ENCODE results near the gene SPRED2.

Gene SPRED2

GRCh38 chr2:65442420-65443020 lies 10.1 kb upstream of the SPRED2 start:
- in situ Hi-C loops (cut with HindIII; ENCODE audit: low sequenced_read_pairs) = no loop called here

- in situ Hi-C loops (cut with HindIII; ENCODE audit: low sequenced_read_pairs) = no loop called here
Observed at GRCh38 chr2:65438137-65438899, 5.9 kb upstream of the SPRED2 start.

DNA sequence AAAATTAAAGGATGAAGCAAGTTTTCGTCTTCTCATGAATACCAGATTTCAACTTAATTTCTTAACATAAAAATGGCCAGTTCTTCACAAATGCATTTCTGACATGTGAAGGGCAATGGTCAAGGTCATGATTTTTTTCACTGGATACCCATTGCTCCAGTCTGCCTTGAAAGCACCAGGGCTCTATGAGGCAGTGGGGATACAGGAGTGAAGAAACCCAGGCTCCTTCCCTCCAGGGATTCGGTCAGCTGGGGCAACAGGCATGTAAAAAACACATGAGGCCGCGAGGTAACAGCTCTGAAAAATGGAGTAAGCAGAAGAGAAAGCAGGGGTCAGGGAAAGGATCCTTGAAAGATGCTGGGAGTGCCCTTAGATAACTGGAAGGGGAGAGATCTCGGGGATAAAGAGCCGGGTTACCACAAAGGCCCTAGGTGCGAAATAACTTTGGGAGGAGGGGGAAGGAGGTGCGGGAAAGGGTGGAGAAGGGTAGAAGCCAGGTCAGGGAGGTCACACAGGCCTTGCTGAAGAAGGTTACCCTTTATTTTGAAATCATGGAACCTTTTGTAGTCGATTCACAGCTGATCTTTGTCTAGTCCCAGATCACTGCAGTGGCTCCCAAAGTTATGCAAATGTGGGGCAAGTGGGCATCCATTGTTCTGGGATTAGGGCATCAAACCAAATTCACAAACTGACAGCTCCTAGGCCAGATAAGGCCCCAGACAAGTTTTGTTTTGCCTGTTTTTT lies 5.2 kb upstream of the SPRED2 start:
- in situ Hi-C loops (cut with HindIII; ENCODE audit: low sequenced_read_pairs) = no loop called here

DNA sequence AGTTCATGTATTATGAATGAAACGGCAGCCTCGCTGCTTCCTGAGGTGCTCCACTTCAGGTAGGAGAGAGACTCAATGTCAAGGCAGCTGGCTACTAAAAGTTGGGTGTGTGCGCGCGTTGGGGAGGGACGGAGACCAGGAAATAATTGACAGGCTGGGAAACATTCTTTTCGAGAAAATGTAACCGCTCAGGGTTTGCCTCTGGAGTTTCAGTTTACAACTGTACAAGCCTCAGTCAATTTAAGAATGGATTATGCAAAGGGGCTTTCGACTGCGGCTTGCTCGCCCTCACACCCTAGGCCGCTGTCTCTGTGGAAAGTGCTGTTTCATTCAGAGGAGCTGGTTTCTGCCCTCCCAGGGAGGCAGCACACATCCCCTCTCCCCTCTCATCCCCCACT lies 4.4 kb upstream of the SPRED2 start:
- in situ Hi-C loops (cut with HindIII; ENCODE audit: low sequenced_read_pairs) = no loop called here

DNA sequence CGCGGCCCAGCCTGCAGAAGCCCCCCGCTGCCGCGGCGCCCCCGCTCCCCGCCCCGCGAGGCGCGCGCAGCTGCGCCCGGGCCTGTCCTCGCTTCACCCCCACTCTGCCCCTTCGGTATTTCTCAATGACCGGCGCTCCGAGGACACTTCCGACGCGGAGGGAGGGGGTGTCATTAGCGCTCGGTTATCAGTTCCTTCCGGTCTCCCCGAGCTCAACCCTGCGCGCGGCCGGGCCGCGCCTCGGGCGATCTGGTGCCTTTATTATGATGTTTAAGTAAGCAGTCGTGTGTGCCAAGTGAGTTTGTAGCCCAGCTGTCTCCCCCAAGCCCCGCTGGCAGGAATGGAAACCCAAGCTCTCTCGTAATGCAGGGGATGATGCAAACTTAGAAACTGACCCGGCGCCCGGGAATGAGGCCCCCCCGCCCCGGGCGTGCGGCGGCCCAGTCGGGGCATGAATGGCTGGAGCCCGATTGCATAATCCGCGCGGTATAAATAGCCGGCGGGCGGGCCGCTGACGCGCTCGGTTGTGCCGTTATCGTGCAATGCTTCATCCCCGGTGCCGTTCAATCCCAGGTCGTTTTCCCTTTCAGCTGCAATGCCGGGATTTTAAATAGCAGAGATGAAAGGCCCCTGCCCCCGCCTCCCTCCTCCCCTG lies 3.9 kb upstream of the SPRED2 start:
- in situ Hi-C loops (cut with HindIII; ENCODE audit: low sequenced_read_pairs) = no loop called here

DNA sequence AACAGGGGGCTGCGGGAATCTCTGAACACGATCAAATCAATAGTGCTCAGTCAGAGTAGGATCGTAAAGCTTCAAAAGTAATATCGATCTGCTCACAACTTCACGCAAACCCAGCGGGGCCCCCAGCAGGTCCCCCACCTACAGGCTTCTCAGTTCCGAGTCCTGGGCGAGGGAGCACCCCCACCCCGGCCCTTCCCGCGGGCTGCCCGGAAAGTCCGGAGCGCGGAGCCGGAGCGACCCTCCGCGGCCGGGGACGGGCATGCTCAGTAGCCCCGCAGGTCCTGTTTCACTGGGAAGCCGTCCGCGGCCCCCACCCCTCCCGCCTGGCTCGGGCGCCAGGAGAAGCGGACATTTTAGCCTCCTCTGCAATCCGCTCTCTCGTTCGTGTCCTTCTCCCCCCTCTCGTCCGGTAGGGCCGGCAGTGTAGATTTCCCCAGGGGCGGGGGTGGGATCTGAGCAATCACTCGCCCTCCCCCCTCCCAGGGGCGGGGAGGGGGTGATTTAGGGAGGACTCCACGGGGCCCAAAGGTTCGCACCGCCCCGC lies 3.3 kb upstream of the SPRED2 start:
- in situ Hi-C loops (cut with HindIII; ENCODE audit: low sequenced_read_pairs) = no loop called here

GRCh38 chr2:65434592-65435241 lies 2.3 kb upstream of the SPRED2 start:
- in situ Hi-C loops (cut with HindIII; ENCODE audit: low sequenced_read_pairs) = no loop called here

DNA sequence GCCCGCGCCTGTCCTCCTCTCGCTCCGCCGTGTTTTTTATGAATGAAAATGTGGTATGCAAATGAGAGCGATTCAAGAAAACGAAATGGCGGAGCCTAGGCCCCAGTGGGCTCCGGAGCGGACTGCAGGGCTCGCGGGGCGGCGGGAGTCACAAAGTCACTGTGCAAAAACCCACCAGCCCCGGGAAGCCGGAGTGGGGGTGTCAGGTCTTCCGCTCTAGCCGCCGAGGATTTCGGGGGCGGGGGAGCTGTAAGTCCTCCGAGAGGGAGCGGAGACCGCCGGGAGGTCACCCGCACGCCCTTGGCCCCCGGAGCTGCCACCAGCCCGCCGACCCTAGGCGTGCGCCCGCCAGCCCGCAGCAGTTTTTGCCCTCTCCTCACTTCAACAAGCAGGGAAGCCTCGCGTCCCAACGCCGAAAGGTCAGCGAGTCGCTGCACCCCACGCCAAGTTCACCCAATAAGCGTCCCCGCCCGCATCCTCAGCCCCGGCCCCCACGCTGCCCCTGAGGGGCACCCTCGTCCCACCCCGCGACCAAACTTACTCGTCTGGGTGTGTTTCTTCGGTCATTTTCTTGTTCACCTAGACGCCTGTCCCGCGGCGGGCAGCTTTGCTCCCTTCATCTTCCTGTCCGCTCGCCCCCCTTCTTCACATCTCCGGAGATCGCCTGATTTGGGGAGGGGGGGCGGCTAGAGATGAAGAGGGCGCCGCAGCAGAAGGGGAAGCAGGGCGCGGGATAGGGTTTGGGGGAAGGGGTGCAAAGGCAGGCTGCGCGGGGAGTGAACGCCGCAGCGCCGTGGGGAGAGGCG lies 775 bp downstream of the SPRED2 start:
- in situ Hi-C loops (cut with HindIII; ENCODE audit: low sequenced_read_pairs) = no loop called here

GRCh38 chr2:65430603-65431420 lies 1.6 kb downstream of the SPRED2 start:
- in situ Hi-C loops (cut with HindIII; ENCODE audit: low sequenced_read_pairs) = no loop called here

GRCh38 chr2:65429786-65430602 lies 2.4 kb downstream of the SPRED2 start:
- in situ Hi-C loops (cut with HindIII; ENCODE audit: low sequenced_read_pairs) = no loop called here

- in situ Hi-C loops (cut with HindIII; ENCODE audit: low sequenced_read_pairs) = no loop called here
Observed at GRCh38 chr2:65427532-65427931, 4.9 kb downstream of the SPRED2 start.

DNA sequence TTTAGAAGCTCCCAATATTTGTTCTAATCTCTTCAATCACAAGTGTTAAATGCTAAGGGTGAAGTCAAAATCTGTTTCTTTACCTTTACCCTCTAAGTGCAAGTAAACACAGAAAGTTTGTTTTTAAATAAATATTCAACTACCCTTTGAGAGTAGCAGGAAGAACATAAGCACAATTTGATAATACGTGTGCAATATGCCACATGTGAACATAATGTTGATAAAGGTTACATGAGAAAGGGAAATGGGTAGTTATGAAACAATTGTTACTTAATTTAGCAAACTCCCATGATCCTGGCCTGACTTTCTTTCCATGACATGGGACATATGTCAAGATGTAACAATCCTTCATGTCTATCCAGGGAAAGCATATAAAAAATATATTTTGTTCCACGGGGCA lies 7.1 kb downstream of the SPRED2 start:
- in situ Hi-C loops (cut with HindIII; ENCODE audit: low sequenced_read_pairs) = no loop called here

DNA sequence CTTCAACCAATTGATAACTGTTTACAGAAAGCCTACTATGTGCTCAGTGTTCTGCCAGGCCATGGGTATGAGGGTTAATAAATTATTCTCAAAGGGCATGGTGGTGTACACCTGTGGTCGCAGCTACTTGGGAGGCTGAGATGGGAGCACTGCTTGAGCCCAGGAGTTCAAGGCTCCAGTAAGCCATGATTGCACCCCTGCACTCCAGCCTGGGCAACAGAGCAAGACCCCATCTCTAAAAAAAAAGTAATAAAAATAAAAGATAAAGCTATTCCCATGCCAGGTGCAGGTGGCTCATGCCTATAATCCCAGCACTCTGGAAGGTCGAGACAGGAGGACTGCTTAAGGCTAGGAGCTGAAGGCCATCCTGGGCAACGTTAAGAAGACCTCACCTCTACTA lies 8.0 kb downstream of the SPRED2 start:
- in situ Hi-C loops (cut with HindIII; ENCODE audit: low sequenced_read_pairs) = no loop called here

- in situ Hi-C loops (cut with HindIII; ENCODE audit: low sequenced_read_pairs) = no loop called here
Observed at GRCh38 chr2:65421432-65421748, 11.0 kb downstream of the SPRED2 start.

DNA sequence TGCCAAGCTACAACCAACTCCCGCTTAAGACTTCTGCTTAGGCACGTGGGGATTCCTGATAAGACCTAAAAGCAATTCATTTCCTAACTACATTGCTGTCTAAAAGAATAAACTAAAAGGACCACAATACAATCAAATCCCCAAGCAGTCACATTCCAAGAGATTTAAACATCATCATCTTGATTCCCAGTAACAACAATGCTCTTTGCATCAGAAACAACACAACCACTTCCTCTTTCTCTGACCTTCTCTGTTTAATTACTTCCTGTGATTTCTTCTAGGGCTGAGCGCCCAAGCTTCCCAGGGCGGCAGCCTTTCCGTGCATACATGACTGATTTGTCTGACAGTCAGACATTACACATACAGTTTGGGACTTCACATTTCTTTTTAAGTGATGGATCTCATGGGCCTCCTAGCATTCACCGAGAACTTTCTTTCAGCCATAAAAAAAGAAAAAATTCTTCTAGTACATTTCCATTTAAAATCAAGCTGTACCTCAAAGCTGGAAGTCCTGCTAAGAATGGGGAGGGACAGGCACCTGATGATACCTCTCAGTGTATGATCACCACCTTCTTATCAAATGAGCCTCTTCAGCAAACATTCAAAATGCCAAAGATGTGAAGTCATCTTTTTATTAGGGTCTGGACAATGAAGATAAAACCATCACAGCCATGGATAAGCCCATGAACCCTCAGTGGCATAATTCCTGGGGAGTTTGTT lies 11.5 kb downstream of the SPRED2 start:
- in situ Hi-C loops (cut with HindIII; ENCODE audit: low sequenced_read_pairs) = no loop called here

GRCh38 chr2:65417509-65418085 lies 14.8 kb downstream of the SPRED2 start:
- in situ Hi-C loops (cut with HindIII; ENCODE audit: low sequenced_read_pairs) = no loop called here

GRCh38 chr2:65416945-65417344 lies 15.5 kb downstream of the SPRED2 start:
- in situ Hi-C loops (cut with HindIII; ENCODE audit: low sequenced_read_pairs) = no loop called here

All from endothelial cell of hepatic sinusoid (primary cell).